ENCODE measurements around the gene GTPBP6. TPM values are rescaled to one million over a fixed set of nuclear protein-coding genes. Genes with fewer than 3 reads are reported as not detected.

GTPBP6 gene
- total and polyA plus RNA-seq, 2 experiments from 2014 or later = 41.4 to 66.8 TPM

DNA sequence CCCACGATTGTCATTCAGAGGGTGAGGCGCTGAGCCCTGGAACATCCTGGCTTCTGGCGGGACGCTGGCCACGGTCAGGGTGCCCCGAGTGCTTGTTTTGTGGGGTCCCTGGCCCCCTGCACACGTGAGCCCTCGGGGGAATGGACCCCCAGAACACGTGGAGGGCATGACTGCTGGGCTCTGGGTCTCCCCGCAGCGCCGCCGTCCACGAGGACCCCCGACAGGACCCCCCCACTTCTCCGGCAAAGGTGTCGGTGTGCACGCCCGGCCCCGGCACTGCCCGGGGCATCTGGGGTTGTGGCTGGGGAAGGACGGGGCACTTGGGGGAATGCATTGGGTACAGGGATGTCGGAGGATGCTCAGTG lies 13.9 kb upstream of the GTPBP6 start:
- Mint-ChIP-seq H3K4me1 (peaks cover 3% of the 10 kb centered on the region; the same call in 1 of the 3 replicates), H3K27me3 (ENCODE audit: insufficient read depth, low read depth, poor library complexity) (peaks cover 21% of the 10 kb centered on the region), H3K36me3 (ENCODE audit: low read depth) (peaks cover 19% of the 10 kb centered on the region), H3K27ac (no peak overlapping the region), H3K4me3 (no peak overlapping the region), H3K9me3 (peaks cover 24% of the 10 kb centered on the region)
- Histone ChIP-seq H4K20me1 (replicated peaks; ENCODE audit: insufficient read depth) (no peaks in the 10 kb centered on the region), H3K4me2 (no peak overlapping the region), H3F3A (replicated peaks; ENCODE audit: low read depth) (no peaks in the 10 kb centered on the region), H2AFZ (no peak overlapping the region), H3K36me3 (ENCODE audit: insufficient read depth) (no peaks in the 10 kb centered on the region), H3K9me2 (ENCODE audit: insufficient read depth) (no peaks in the 10 kb centered on the region), H3K27ac (ENCODE audit: low read depth) (no peak overlapping the region), H3K4me1 (ENCODE audit: insufficient read depth) (no peaks in the 10 kb centered on the region), H3K27me3 (ENCODE audit: insufficient read depth) (0 out of 2 replicates have a peak, but pooled peaks cover 2% of the 10 kb centered on the region), H3K79me2 (replicated peaks; ENCODE audit: insufficient read depth) (0 out of 2 replicates have a peak, but pooled peaks cover 2% of the 10 kb centered on the region), H3K4me3 (no peak overlapping the region)
- ATAC-seq (no peak), DNase-seq (ENCODE audit: low spot score) (no peak)
- TF ChIP-seq STAT1 (IDR thresholded peaks at IDR 0.05; ENCODE audit: unreplicated experiment) (no peak), NANOG (IDR thresholded peaks at IDR 0.05; ENCODE audit: borderline replicate concordance) (no peak), POLR2AphosphoS5 (IDR thresholded peaks at IDR 0.05; ENCODE audit: low read depth) (no peak), EZH2 (IDR thresholded peaks at IDR 0.05; ENCODE audit: low read depth, unreplicated experiment) (no peak), EZH2phosphoT487 (IDR thresholded peaks at IDR 0.05; ENCODE audit: unreplicated experiment) (no peak)

DNA sequence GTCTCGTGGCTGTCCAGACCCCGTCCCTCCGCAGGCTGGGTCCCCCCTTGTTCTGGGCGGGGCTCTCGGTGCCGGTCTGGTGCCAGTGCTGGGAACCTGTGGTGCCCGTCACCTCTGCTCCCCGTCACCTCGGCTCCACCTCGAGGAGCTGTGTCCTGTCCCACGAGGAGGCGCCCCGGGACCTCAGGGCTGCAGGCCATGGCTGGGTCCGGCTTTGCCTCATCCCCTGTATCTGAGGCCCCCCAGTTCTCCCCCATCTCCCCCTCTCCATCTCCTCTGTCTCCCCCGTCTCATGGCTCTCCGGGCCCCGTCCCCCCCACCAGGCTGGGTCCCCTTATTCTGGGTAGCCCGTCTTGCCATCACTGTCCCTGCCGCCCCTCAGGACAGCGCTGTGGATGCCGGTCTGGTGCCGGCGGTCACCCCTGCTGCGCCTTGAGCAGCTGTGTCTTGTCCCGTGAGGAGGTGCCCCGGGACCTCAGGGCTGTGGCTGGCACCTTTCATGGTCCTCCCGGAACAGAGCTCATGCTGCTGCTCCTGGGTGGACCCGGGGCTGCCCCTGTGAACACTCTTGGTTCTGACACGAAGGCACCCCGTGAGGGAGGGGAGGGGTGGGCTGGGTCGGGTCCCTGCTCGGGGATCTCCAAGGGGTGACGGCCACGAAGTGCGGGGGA lies 13.4 kb upstream of the GTPBP6 start:
- Histone ChIP-seq H3K27ac (ENCODE audit: low read depth) (no peak overlapping the region), H4K20me1 (replicated peaks; ENCODE audit: insufficient read depth) (no peaks in the 10 kb centered on the region)
- peak; percentile 33 for ATAC-seq

More for the DNA sequence above, 13.4 kb upstream of the GTPBP6 start:
- Mint-ChIP-seq H3K27ac (no peak overlapping the region), H3K4me1 (peaks cover 3% of the 10 kb centered on the region; the same call in 1 of the 3 replicates), H3K9me3 (peaks cover 25% of the 10 kb centered on the region), H3K36me3 (ENCODE audit: low read depth) (peaks cover 18% of the 10 kb centered on the region), H3K27me3 (ENCODE audit: insufficient read depth, low read depth, poor library complexity) (peaks cover 24% of the 10 kb centered on the region), H3K4me3 (peak overlapping the region; percentile 41; the same call in 1 of the 3 replicates)
- no peaks in the 10 kb centered on the region for H3K36me3 ChIP-seq (ENCODE audit: insufficient read depth)
- peak overlapping the region; percentile 87 for H3K4me2 ChIP-seq
- DNase-seq (ENCODE audit: low spot score) = no peak
- no peaks in the 10 kb centered on the region for H3K4me1 ChIP-seq (ENCODE audit: insufficient read depth)
- no peaks in the 10 kb centered on the region for H3K9me2 ChIP-seq (ENCODE audit: insufficient read depth)
- no peak overlapping the region for H2AFZ ChIP-seq
- peak overlapping the region; percentile 56 for H3K4me3 ChIP-seq
- H3K79me2 ChIP-seq (replicated peaks; ENCODE audit: insufficient read depth) = 0 out of 2 replicates have a peak, but pooled peaks cover 2% of the 10 kb centered on the region
- TF ChIP-seq NANOG (IDR thresholded peaks at IDR 0.05; ENCODE audit: borderline replicate concordance) = no peak
- TF ChIP-seq, protein P1, sequence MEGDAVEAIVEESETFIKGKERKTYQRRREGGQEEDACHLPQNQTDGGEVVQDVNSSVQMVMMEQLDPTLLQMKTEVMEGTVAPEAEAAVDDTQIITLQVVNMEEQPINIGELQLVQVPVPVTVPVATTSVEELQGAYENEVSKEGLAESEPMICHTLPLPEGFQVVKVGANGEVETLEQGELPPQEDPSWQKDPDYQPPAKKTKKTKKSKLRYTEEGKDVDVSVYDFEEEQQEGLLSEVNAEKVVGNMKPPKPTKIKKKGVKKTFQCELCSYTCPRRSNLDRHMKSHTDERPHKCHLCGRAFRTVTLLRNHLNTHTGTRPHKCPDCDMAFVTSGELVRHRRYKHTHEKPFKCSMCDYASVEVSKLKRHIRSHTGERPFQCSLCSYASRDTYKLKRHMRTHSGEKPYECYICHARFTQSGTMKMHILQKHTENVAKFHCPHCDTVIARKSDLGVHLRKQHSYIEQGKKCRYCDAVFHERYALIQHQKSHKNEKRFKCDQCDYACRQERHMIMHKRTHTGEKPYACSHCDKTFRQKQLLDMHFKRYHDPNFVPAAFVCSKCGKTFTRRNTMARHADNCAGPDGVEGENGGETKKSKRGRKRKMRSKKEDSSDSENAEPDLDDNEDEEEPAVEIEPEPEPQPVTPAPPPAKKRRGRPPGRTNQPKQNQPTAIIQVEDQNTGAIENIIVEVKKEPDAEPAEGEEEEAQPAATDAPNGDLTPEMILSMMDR (conservative IDR thresholded peaks at IDR 0.05; ENCODE audit: low read depth in 2 of 2) = peak in 1 of 2 experiments; percentile 36; a peak in 2 of 4 replicates
- H3K27me3 ChIP-seq (ENCODE audit: insufficient read depth) = 0 out of 2 replicates have a peak, but pooled peaks cover 2% of the 10 kb centered on the region
- H3F3A ChIP-seq (replicated peaks; ENCODE audit: low read depth) = no peaks in the 10 kb centered on the region
